Mesothelial cell of epicardium (in vitro differentiated cells): ENCODE results near the gene TMPRSS5. TPM values are rescaled to one million over a fixed set of nuclear protein-coding genes. Genes with fewer than 3 reads are reported as not detected.
"Not testable (repeated sequence)": the region's sequence is repeated elsewhere in the genome, so short reads cannot be mapped to it uniquely, and the experiment has no call there.

Experiments
- DNase-seq, 2 experiments: peaks; one replicate each; pipeline ENCODE4 v3.0.0; 2021; ENCODE audit warnings: low spot score in 2 of 2; ENCODE audit not compliant: unreplicated experiment in 2 of 2
- H3K27ac Mint-ChIP-seq: 2 replicates; pipeline ENCODE4 v1.8.0; 2021; ENCODE audit warnings: mixed read lengths
- H3K27me3 Mint-ChIP-seq: 2 replicates; pipeline ENCODE4 v1.8.0; 2021; ENCODE audit warnings: low read depth, mixed read lengths
- H3K36me3 Mint-ChIP-seq: 2 replicates; pipeline ENCODE4 v1.8.0; 2021; ENCODE audit warnings: mixed read lengths
- H3K4me1 Mint-ChIP-seq: 2 replicates; pipeline ENCODE4 v1.8.0; 2021; ENCODE audit warnings: mixed read lengths
- H3K4me3 Mint-ChIP-seq: 2 replicates; pipeline ENCODE4 v1.8.0; 2021; ENCODE audit warnings: mild to moderate bottlenecking, moderate library complexity, mixed read lengths
- H3K9me3 Mint-ChIP-seq: 2 replicates; pipeline ENCODE4 v1.8.0; 2021; ENCODE audit warnings: mixed read lengths
- CTCF ChIP-seq: fragments of 200-600 bp; sonication (generic); IDR thresholded peaks from one replicate; pipeline ENCODE4 v1.5.0; 2021; ENCODE audit warnings: antibody characterized with exemption; ENCODE audit not compliant: unreplicated experiment
- total RNA-seq: library from RNA; stranded (reverse); gene quantifications from 3 replicates; pipeline ENCODE4 v1.2.1, GENCODE V29; 2021

TMPRSS5 gene
- total RNA-seq, 1 donor from 2014 or later = 3.5 TPM

GRCh38 chr11:113677685-113678084, 28.4 kb downstream of the TMPRSS5 start:
- TF ChIP-seq CTCF = no peak
- no peak overlapping the region for H3K4me3 Mint-ChIP-seq
- H3K27ac Mint-ChIP-seq = no peak overlapping the region
- no peaks in the 10 kb centered on the region for H3K36me3 Mint-ChIP-seq
- no peaks in the 10 kb centered on the region for H3K27me3 Mint-ChIP-seq
- no peaks in the 10 kb centered on the region for H3K9me3 Mint-ChIP-seq
- H3K4me1 Mint-ChIP-seq = peaks cover 58% of the 10 kb centered on the region
- no peak for DNase-seq

GRCh38 chr11:113675565-113675964, 30.5 kb downstream of the TMPRSS5 start:
- no peak for TF ChIP-seq CTCF
- Mint-ChIP-seq H3K27me3 (no peaks in the 10 kb centered on the region), H3K4me1 (peaks cover 37% of the 10 kb centered on the region), H3K36me3 (no peaks in the 10 kb centered on the region), H3K9me3 (peaks cover 3% of the 10 kb centered on the region), H3K4me3 (no peak overlapping the region), H3K27ac (no peak overlapping the region)
- no peak for DNase-seq

GRCh38 chr11:113675003-113675561, 31.0 kb downstream of the TMPRSS5 start:
- no peaks in the 10 kb centered on the region for H3K27me3 Mint-ChIP-seq
- H3K27ac Mint-ChIP-seq = no peak overlapping the region
- no peak for DNase-seq
- H3K4me1 Mint-ChIP-seq = peaks cover 33% of the 10 kb centered on the region
- H3K36me3 Mint-ChIP-seq = no peaks in the 10 kb centered on the region
- no peak overlapping the region for H3K4me3 Mint-ChIP-seq
- TF ChIP-seq CTCF = no peak
- peaks cover 3% of the 10 kb centered on the region for H3K9me3 Mint-ChIP-seq

DNA sequence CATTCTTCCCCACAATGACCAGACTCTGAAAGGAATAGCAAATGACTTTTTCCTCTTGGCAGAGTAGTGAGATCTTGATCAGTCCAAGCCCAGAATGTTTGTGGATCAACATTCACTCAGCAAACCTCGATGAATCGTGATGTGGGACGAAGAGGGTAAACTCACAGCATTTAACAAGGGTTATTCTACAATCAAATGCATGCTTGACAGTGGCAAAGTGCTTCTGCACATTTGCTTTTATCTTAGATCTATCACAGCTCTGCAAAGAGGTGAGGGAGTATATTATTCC, 31.8 kb downstream of the TMPRSS5 start:
- H3K36me3 Mint-ChIP-seq = no peaks in the 10 kb centered on the region
- DNase-seq = no peak
- H3K4me3 Mint-ChIP-seq = no peak overlapping the region
- no peak for TF ChIP-seq CTCF
- H3K4me1 Mint-ChIP-seq = peaks cover 30% of the 10 kb centered on the region
- H3K27ac Mint-ChIP-seq = no peak overlapping the region
- no peaks in the 10 kb centered on the region for H3K27me3 Mint-ChIP-seq
- peaks cover 3% of the 10 kb centered on the region for H3K9me3 Mint-ChIP-seq

- no peak overlapping the region for H3K4me3 Mint-ChIP-seq
- peaks cover 3% of the 10 kb centered on the region for H3K9me3 Mint-ChIP-seq
These were observed 32.3 kb downstream of the TMPRSS5 start for GRCh38 chr11:113673550-113674396.

GRCh38 chr11:113671914-113672313, 34.2 kb downstream of the TMPRSS5 start:
- peaks cover 11% of the 10 kb centered on the region for H3K9me3 Mint-ChIP-seq
- not testable (repeated sequence) for H3K4me3 Mint-ChIP-seq, H3K27ac Mint-ChIP-seq, DNase-seq, H3K36me3 Mint-ChIP-seq, H3K27me3 Mint-ChIP-seq
- peaks cover 31% of the 10 kb centered on the region for H3K4me1 Mint-ChIP-seq

More at GRCh38 chr11:113673550-113674396, 32.3 kb downstream of the TMPRSS5 start:
- TF ChIP-seq CTCF = no peak
- Mint-ChIP-seq H3K4me1 (peaks cover 30% of the 10 kb centered on the region), H3K27ac (no peak overlapping the region), H3K27me3 (no peaks in the 10 kb centered on the region), H3K36me3 (no peaks in the 10 kb centered on the region)
- DNase-seq = no peak
